Fibroblast of pulmonary artery (primary cell): ENCODE results near the gene AQP12A.

Experiments
- DNase-seq: peaks from one replicate; pipeline ENCODE4 v3.0.0-alpha.2; 2010; ENCODE audit warnings: low read depth
- H3K4me3 ChIP-seq: replicated peaks from 2 replicates; pipeline ENCODE4 v1.5.1; 2011; ENCODE audit warnings: low read depth, mild to moderate bottlenecking, control low read depth, low read length, moderate library complexity
- CTCF ChIP-seq: IDR thresholded peaks from 2 replicates; pipeline ENCODE4 v1.5.1; 2011; ENCODE audit warnings: mild to moderate bottlenecking, control low read depth, low read length, inconsistent platforms; ENCODE audit errors: missing control alignments

Gene AQP12A

DNA sequence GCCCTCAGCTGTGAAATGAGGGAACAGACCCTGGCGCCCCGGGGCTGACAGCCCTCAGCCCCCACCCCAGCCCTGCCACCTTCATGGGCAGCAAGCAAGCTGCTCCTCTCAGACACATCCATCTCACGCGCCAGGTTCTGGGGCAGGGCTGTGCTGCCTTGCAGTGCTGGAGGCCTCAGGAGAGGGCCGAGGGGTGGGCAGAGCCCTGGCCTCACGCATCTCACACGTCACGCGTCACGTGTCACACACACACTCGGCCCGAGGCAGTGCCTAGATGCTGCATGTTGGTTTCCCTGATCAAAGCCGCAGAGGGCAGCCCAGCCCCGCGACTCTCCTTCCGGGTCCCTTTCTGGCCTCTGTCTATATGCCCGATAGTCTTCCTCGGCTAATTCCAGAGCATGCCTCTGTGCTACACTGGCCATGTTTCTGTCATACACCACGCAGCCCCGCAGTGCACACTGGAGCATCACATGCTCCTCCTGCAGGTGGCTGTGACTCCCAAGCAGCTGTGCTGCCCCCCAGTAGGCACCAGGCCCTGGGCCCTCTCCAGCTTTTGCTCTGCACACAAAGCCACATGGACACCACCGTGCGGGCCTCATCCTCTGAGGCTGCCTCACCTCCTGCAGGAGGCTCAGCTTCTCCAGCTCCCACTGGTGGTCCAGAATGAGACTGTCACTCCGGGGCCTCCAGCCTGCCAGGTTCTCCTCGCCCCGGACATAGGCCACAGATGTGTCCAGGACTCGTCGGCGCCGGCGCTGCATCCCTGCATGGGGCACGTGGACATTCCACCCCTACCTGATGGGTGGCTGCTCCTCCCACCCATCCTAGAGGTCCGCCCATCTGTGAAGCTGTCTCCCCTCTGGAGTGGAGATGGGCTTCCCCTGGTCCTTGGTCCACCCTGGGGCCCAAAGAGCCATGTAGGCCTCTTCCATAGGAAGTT is 31.4 kb downstream of the AQP12A start:
- TF ChIP-seq CTCF: no peak
- no peak overlapping the region for H3K4me3 ChIP-seq
- DNase-seq: no peak

DNA sequence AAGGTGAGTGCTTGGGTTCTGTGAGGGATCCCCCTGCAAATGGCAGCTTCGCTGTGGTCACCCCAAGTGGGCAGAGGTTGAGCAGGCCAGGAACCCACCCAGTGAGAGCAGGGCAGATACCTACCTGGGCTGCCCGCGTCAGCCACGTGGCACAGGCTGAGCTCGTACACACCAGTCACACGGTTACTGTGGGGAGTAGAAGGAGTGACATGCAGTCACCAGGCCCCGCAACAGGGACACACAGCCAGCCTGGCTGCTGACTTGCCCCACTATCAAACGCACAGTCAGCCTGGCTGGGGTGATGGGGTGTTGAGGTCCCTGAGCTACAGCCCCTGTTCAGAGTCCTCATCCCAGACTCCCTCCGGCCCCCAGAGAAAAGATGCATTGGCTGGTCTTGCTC is 32.2 kb downstream of the AQP12A start:
- no peak for TF ChIP-seq CTCF
- DNase-seq: no peak
- H3K4me3 ChIP-seq: no peak overlapping the region

DNA sequence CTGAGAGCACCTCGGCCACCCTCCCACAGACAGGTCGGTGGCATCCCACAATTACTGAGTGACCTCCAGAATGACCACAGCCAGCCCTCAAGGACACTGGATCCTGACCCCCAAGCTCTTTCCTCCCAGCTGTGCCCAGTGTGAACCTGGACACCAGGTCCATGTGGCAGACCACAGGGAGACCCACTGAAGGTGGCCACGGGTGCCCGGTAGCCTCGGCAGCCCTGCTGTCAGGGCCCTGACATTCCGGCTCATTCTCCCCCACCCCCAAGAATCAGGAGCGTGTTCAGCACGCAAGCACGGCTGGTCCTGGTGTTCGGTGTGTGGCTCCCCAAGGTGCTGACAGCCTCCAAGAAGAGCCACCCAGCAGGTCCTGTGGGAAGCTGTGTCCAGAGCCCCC is 32.8 kb downstream of the AQP12A start:
- H3K4me3 ChIP-seq: no peak overlapping the region
- TF ChIP-seq CTCF: no peak
- no peak for DNase-seq

DNA sequence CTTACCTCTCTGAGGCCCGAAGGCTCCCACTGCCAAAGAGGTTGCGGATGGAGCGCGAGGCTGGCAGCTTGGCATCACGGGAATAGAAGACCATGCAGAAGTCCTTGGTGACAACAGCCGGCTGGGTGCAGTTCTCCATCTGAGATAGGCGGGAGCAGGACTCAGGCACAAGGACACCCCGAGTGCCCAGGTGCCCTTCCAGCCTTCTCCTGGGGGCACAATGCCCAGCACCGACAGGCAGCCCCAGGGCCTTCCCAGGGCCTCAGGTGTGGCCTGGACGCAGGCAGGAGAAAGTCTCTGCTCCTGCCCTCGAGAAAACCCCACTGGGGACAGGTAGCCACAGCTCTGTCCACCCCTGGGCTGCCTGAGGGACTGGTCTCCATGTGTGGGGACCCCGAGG is 33.6 kb downstream of the AQP12A start:
- no peak for DNase-seq
- no peak overlapping the region for H3K4me3 ChIP-seq
- no peak for TF ChIP-seq CTCF

DNA sequence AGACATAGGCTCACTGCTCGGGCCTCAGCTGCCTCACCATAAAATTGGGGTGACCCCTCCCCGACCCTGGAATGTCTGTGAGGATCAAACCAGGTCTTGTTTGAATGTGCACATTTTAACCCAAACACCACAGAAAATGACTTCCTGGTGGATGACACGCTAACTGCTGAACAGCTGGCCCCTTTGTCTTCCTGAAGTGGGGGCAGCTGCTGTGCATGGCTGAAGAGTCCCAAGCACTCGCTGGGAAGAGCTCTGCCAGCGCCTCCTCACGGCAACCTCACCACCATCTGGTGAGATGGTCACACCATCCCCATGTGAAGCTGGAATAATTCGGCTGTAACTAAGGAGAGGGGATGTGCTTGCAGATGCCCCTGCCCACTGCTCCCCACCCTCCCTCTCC is 34.0 kb downstream of the AQP12A start:
- TF ChIP-seq CTCF: no peak
- H3K4me3 ChIP-seq: no peak overlapping the region
- DNase-seq: no peak

- no peak for TF ChIP-seq CTCF
- no peak for DNase-seq
- no peak overlapping the region for H3K4me3 ChIP-seq
Measured at GRCh38 chr2:240726876-240727275, 35.2 kb downstream of the AQP12A start.

GRCh38 chr2:240727439-240727838 is 35.8 kb downstream of the AQP12A start:
- TF ChIP-seq CTCF: no peak
- H3K4me3 ChIP-seq: no peak overlapping the region
- DNase-seq: no peak
